HEK293T (cell line): ENCODE results near the gene SCN2B.

Experiments used
- ARNT ChIP-seq: fragments of 450-650 bp; IDR thresholded peaks from 2 replicates; pipeline ENCODE4 v1.6.1; 2017; ENCODE audit warnings: mild to moderate bottlenecking
- BHLHE40 ChIP-seq: fragments of 450-650 bp; IDR thresholded peaks from 2 replicates; pipeline ENCODE4 v1.6.1; 2016; ENCODE audit warnings: mild to moderate bottlenecking, moderate library complexity, borderline replicate concordance
- FOXA1 ChIP-seq: fragments of 450-650 bp; IDR thresholded peaks from 2 replicates; pipeline ENCODE4 v1.6.1; 2016; ENCODE audit warnings: mild to moderate bottlenecking
- FOXK2 ChIP-seq: fragments of 450-650 bp; IDR thresholded peaks from 2 replicates; pipeline ENCODE4 v1.6.1; 2016; ENCODE audit warnings: mild to moderate bottlenecking
- FOXM1 ChIP-seq: fragments of 450-650 bp; IDR thresholded peaks from 2 replicates; pipeline ENCODE4 v1.6.1; 2017; ENCODE audit warnings: mild to moderate bottlenecking, borderline replicate concordance
- HDGF ChIP-seq: fragments of 450-650 bp; IDR thresholded peaks from 2 replicates; pipeline ENCODE4 v1.6.1; 2017; ENCODE audit warnings: antibody characterized with exemption, borderline replicate concordance
- L3MBTL2 ChIP-seq: fragments of 450-650 bp; conservative IDR thresholded peaks from 2 replicates; pipeline ENCODE4 v1.6.1; 2016; ENCODE audit warnings: mild to moderate bottlenecking
- NFRKB ChIP-seq: fragments of 450-650 bp; IDR thresholded peaks from 2 replicates; pipeline ENCODE4 v1.6.1; 2016; ENCODE audit warnings: mild to moderate bottlenecking, moderate library complexity
- PKNOX1 ChIP-seq: fragments of 450-650 bp; IDR thresholded peaks from 2 replicates; pipeline ENCODE4 v1.6.1; 2016
- SP1 ChIP-seq: fragments of 450-650 bp; IDR thresholded peaks from 2 replicates; pipeline ENCODE4 v1.6.1; 2017
- SUZ12 ChIP-seq: fragments of 450-650 bp; IDR thresholded peaks from 2 replicates; pipeline ENCODE4 v1.6.1; 2016; ENCODE audit warnings: mild to moderate bottlenecking
- ZNF384 ChIP-seq: fragments of 450-650 bp; IDR thresholded peaks from 2 replicates; pipeline ENCODE4 v1.6.1; 2016

- TF ChIP-seq FOXM1, result no peak
- TF ChIP-seq PKNOX1, result no peak
- TF ChIP-seq FOXK2, result no peak
- no peak for TF ChIP-seq FOXA1
- no peak for TF ChIP-seq SUZ12
- no peak for TF ChIP-seq NFRKB
- TF ChIP-seq SP1, result no peak
- no peak for TF ChIP-seq BHLHE40
- TF ChIP-seq ARNT, result no peak
- TF ChIP-seq L3MBTL2, result no peak
- TF ChIP-seq HDGF, result no peak
- no peak for TF ChIP-seq ZNF384
These were observed 33.9 kb upstream of the SCN2B start for GRCh38 chr11:118210323-118210722.
